GM12892 (cell line): Measurements from ENCODE around the gene EXOC4.

Source experiments
- DNase-seq: peaks from one replicate; pipeline ENCODE4 v3.0.0; 2011; ENCODE audit not compliant: insufficient read length
- FAIRE-seq: peaks from 2 replicates; lab custom pipeline; 2011; peaks lifted over from hg19 to GRCh38; lab: Jason Lieb, UNC
- POLR2A ChIP-seq: IDR thresholded peaks from 2 replicates; pipeline ENCODE4 v1.6.1; 2011; ENCODE audit warnings: low read depth, low read length, control low read depth
- POLR2AphosphoS5 ChIP-seq: IDR thresholded peaks from 2 replicates; pipeline ENCODE4 v1.6.1; 2011; ENCODE audit warnings: low read depth, low read length, control low read depth
- TAF1 ChIP-seq: IDR thresholded peaks from 2 replicates; pipeline ENCODE4 v1.6.1; 2011; ENCODE audit warnings: low read depth, mild to moderate bottlenecking, control low read depth, low read length, borderline replicate concordance

The EXOC4 gene

GRCh38 chr7:133748443-133749407, 495.8 kb downstream of the EXOC4 start:
- FAIRE-seq (no peak), DNase-seq (no peak)
- TF ChIP-seq POLR2A (no peak), TAF1 (no peak), POLR2AphosphoS5 (no peak)

GRCh38 chr7:133750287-133750686, 497.4 kb downstream of the EXOC4 start:
- DNase-seq (no peak), FAIRE-seq (no peak)
- TF ChIP-seq TAF1 (no peak), POLR2A (no peak), POLR2AphosphoS5 (no peak)

GRCh38 chr7:133751079-133751478, 498.2 kb downstream of the EXOC4 start:
- no peak for FAIRE-seq
- no peak for TF ChIP-seq POLR2A
- no peak for TF ChIP-seq TAF1
- TF ChIP-seq POLR2AphosphoS5 = no peak
- no peak for DNase-seq

GRCh38 chr7:133753513-133753912, 500.6 kb downstream of the EXOC4 start:
- DNase-seq (no peak), FAIRE-seq (no peak)
- TF ChIP-seq TAF1 (no peak), POLR2AphosphoS5 (no peak), POLR2A (no peak)

GRCh38 chr7:133754708-133755107, 501.8 kb downstream of the EXOC4 start:
- TF ChIP-seq POLR2A = no peak
- no peak for TF ChIP-seq POLR2AphosphoS5
- no peak for TF ChIP-seq TAF1
- no peak for DNase-seq
- no peak for FAIRE-seq

GRCh38 chr7:133755901-133756300, 503.0 kb downstream of the EXOC4 start:
- FAIRE-seq = no peak

GRCh38 chr7:133761443-133761842, 508.6 kb downstream of the EXOC4 start:
- DNase-seq = no peak
- TF ChIP-seq POLR2A (no peak), POLR2AphosphoS5 (no peak), TAF1 (no peak)
- FAIRE-seq = peak; percentile 30

More at GRCh38 chr7:133755901-133756300, 503.0 kb downstream of the EXOC4 start:
- DNase-seq = no peak
- TF ChIP-seq TAF1 (no peak), POLR2A (no peak), POLR2AphosphoS5 (no peak)

GRCh38 chr7:133763076-133763640, 510.3 kb downstream of the EXOC4 start:
- DNase-seq (no peak), FAIRE-seq (no peak)
- TF ChIP-seq POLR2AphosphoS5 (no peak), TAF1 (no peak), POLR2A (no peak)

GRCh38 chr7:133769668-133770067, 516.8 kb downstream of the EXOC4 start:
- DNase-seq (no peak), FAIRE-seq (no peak)
- no peak for TF ChIP-seq TAF1
- TF ChIP-seq POLR2AphosphoS5 = no peak
- no peak for TF ChIP-seq POLR2A

- TF ChIP-seq POLR2AphosphoS5 (no peak), POLR2A (no peak), TAF1 (no peak)
- FAIRE-seq = no peak
- no peak for DNase-seq
These were observed 518.1 kb downstream of the EXOC4 start for GRCh38 chr7:133770863-133771492.

GRCh38 chr7:133771788-133772419, 519.0 kb downstream of the EXOC4 start:
- TF ChIP-seq TAF1 (no peak), POLR2A (no peak), POLR2AphosphoS5 (no peak)
- no peak for DNase-seq
- no peak for FAIRE-seq
